HG02938 (cell line): ENCODE data around the gene PATL1.
"Not testable (repeated sequence)": the region's sequence is repeated elsewhere in the genome, so short reads cannot be mapped to it uniquely, and the experiment has no call there.

Source experiments
- ATAC-seq: cut with Tn5 transposase; IDR thresholded peaks from one replicate; pipeline ENCODE4 v1.9.1; 2021; ENCODE audit warnings: mild to moderate bottlenecking, moderate library complexity; ENCODE audit not compliant: unreplicated experiment

The PATL1 gene

GRCh38 chr11:59668950-59669610 is at the start of gene PATL1:
Gene PATL1, minus strand, starts transcription at chr11:59669037. Its CDS starts 142 bp downstream, at chr11:59668895.
- ATAC-seq: peak; percentile 94

- ATAC-seq: no peak
These were observed 47.2 kb upstream of the PATL1 start for GRCh38 chr11:59716051-59716450.

GRCh38 chr11:59713745-59714144 is 44.9 kb upstream of the PATL1 start, which contains the start of gene OR10V1:
Gene OR10V1, minus strand, starts transcription at chr11:59713845. Its CDS starts 0 bp downstream, at chr11:59713845.
- no peak for ATAC-seq

GRCh38 chr11:59710136-59710847 is 41.5 kb upstream of the PATL1 start:
- ATAC-seq: no peak

- no peak for ATAC-seq
These were observed 39.7 kb upstream of the PATL1 start for GRCh38 chr11:59708537-59708936.

- no peak for ATAC-seq
These were observed 38.5 kb upstream of the PATL1 start for GRCh38 chr11:59707371-59707770.

- ATAC-seq: no peak
These were observed 37.9 kb upstream of the PATL1 start for GRCh38 chr11:59706518-59707285.

GRCh38 chr11:59705294-59705693 is 36.5 kb upstream of the PATL1 start:
- no peak for ATAC-seq

- ATAC-seq: not testable (repeated sequence)
These were observed 34.7 kb upstream of the PATL1 start for GRCh38 chr11:59703515-59703914.

- not testable (repeated sequence) for ATAC-seq
These were observed 31.3 kb upstream of the PATL1 start for GRCh38 chr11:59700157-59700556.

- no peak for ATAC-seq
These were observed 29.7 kb upstream of the PATL1 start for GRCh38 chr11:59698506-59698905.

GRCh38 chr11:59692915-59693314 is 24.1 kb upstream of the PATL1 start:
- no peak for ATAC-seq

GRCh38 chr11:59691156-59691555 is 22.3 kb upstream of the PATL1 start:
- no peak for ATAC-seq

- ATAC-seq: no peak
These were observed 20.2 kb upstream of the PATL1 start for GRCh38 chr11:59689015-59689414.

- ATAC-seq: not testable (repeated sequence)
These were observed 12.5 kb upstream of the PATL1 start for GRCh38 chr11:59681260-59681725.

- ATAC-seq: peak; percentile 79
These were observed 11.7 kb upstream of the PATL1 start for GRCh38 chr11:59680287-59681154.

- no peak for ATAC-seq
These were observed 10.5 kb upstream of the PATL1 start for GRCh38 chr11:59679347-59679746.

GRCh38 chr11:59678813-59679165 is 10.0 kb upstream of the PATL1 start:
- no peak for ATAC-seq

- ATAC-seq: no peak
These were observed 9.4 kb upstream of the PATL1 start for GRCh38 chr11:59678118-59678812.

- ATAC-seq: no peak
These were observed 7.4 kb upstream of the PATL1 start for GRCh38 chr11:59676205-59676604.
